A549 (cell line): Measurements from ENCODE around the gene SLC30A7.

Experiments used
- CHD2 ChIP-seq: fragments of 150-350 bp; IDR thresholded peaks from 2 replicates; pipeline ENCODE4 v1.6.1; 2014; ENCODE audit warnings: low read length; ENCODE audit not compliant: partially characterized antibody
- NR3C1 ChIP-seq: fragments of >200 bp; sonication (Bioruptor Twin); formaldehyde crosslinking; IDR thresholded peaks from 3 replicates; pipeline ENCODE4 v1.6.1; 2017
- PBX3 ChIP-seq: IDR thresholded peaks from 2 replicates; pipeline ENCODE4 v1.6.1; 2012
- PHF8 ChIP-seq: fragments of 200-600 bp; sonication (generic); IDR thresholded peaks from 2 replicates; pipeline ENCODE4 v1.6.1; 2016; ENCODE audit warnings: low read depth, mild to moderate bottlenecking, antibody characterized with exemption, moderate library complexity, borderline replicate concordance
- POLR2A ChIP-seq: IDR thresholded peaks from 2 replicates; pipeline ENCODE4 v1.6.1; 2012; ENCODE audit warnings: mild to moderate bottlenecking, low read length
- POLR2AphosphoS2 ChIP-seq: conservative IDR thresholded peaks from 2 replicates; pipeline ENCODE4 v1.6.1; 2012; ENCODE audit warnings: low read length, improper control_type of control experiment, inconsistent platforms
- REST ChIP-seq: fragments of 200-600 bp; sonication (generic); IDR thresholded peaks from 2 replicates; pipeline ENCODE4 v1.6.1; 2016; ENCODE audit warnings: antibody characterized with exemption, mild to moderate bottlenecking, moderate library complexity
- RFX5 ChIP-seq: fragments of 450-650 bp; IDR thresholded peaks from 2 replicates; pipeline ENCODE4 v1.7.1; 2014; ENCODE audit warnings: antibody characterized with exemption, mild to moderate bottlenecking, moderate library complexity
- ZFP36 ChIP-seq: fragments of 450-650 bp; IDR thresholded peaks from 2 replicates; pipeline ENCODE4 v1.6.1; 2014; ENCODE audit warnings: borderline replicate concordance; ENCODE audit not compliant: partially characterized antibody
- TF ChIP-seq, protein P1 (sequence below): fragments of >200 bp; sonication (Bioruptor Twin); formaldehyde crosslinking; IDR thresholded peaks from 3 replicates; pipeline ENCODE4 v1.5.1; 2016
- TF ChIP-seq, protein P2 (sequence below): fragments of 450-650 bp; IDR thresholded peaks from 2 replicates; pipeline ENCODE4 v1.6.1; 2014; ENCODE audit warnings: antibody characterized with exemption

DNA sequence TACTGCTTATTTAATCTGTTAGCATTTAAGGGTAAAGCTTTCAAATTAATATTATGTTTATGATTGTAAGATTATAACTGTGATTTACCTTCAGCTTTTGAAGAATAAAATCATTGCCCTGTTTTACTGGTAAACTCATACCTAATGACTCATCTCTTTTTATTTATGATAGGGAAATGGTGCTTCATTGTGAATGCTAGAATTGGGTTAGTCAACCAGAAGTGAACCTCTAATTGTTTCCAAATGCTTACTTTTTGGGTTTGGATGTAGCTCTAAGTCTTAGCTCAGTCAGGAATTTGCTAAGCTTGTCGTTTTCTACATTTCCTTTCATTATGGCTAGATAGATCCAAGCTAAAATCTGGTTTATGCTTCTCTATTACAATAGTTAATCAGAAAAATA, 59.4 kb downstream of the SLC30A7 start:
- TF ChIP-seq, protein P1, sequence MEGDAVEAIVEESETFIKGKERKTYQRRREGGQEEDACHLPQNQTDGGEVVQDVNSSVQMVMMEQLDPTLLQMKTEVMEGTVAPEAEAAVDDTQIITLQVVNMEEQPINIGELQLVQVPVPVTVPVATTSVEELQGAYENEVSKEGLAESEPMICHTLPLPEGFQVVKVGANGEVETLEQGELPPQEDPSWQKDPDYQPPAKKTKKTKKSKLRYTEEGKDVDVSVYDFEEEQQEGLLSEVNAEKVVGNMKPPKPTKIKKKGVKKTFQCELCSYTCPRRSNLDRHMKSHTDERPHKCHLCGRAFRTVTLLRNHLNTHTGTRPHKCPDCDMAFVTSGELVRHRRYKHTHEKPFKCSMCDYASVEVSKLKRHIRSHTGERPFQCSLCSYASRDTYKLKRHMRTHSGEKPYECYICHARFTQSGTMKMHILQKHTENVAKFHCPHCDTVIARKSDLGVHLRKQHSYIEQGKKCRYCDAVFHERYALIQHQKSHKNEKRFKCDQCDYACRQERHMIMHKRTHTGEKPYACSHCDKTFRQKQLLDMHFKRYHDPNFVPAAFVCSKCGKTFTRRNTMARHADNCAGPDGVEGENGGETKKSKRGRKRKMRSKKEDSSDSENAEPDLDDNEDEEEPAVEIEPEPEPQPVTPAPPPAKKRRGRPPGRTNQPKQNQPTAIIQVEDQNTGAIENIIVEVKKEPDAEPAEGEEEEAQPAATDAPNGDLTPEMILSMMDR, result no peak
- TF ChIP-seq PHF8 (no peak), NR3C1 (no peak), POLR2A (no peak), ZFP36 (no peak), CHD2 (no peak), POLR2AphosphoS2 (no peak), RFX5 (no peak), PBX3 (no peak), REST (no peak)
- TF ChIP-seq, protein P2, sequence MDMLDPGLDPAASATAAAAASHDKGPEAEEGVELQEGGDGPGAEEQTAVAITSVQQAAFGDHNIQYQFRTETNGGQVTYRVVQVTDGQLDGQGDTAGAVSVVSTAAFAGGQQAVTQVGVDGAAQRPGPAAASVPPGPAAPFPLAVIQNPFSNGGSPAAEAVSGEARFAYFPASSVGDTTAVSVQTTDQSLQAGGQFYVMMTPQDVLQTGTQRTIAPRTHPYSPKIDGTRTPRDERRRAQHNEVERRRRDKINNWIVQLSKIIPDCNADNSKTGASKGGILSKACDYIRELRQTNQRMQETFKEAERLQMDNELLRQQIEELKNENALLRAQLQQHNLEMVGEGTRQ, result no peak
